Measurements from ENCODE around the gene EIF4E1B.
A peak's percentile ranks its signal among the peaks of the same experiment; 100 is the strongest.

EIF4E1B gene

GRCh38 chr5:176606875-176607274 lies 23.6 kb upstream of the EIF4E1B start:
- DNase-seq, result no peak

GRCh38 chr5:176608142-176608705 lies 22.3 kb upstream of the EIF4E1B start:
- no peak for DNase-seq

- DNase-seq, result no peak
These were observed 21.3 kb upstream of the EIF4E1B start for GRCh38 chr5:176608937-176609723.

- DNase-seq, result peak; percentile 46
These were observed 20.6 kb upstream of the EIF4E1B start, which contains the start of gene GPRIN1 for GRCh38 chr5:176609724-176610434. GPRIN1 (minus strand) TSS chr5:176610156; CDS start chr5:176599834, 10,322 bp downstream.

GRCh38 chr5:176610435-176610773 lies 20.1 kb upstream of the EIF4E1B start:
- no peak for DNase-seq

- peak; percentile 83 for DNase-seq
These were observed 19.0 kb upstream of the EIF4E1B start for GRCh38 chr5:176611435-176611834.

GRCh38 chr5:176612008-176612407 lies 18.5 kb upstream of the EIF4E1B start:
- DNase-seq, result no peak

- DNase-seq, result no peak
These were observed 17.6 kb upstream of the EIF4E1B start for GRCh38 chr5:176612855-176613254.

GRCh38 chr5:176614805-176615478 lies 15.5 kb upstream of the EIF4E1B start:
- peak; percentile 79 for DNase-seq

GRCh38 chr5:176616511-176616910 lies 14.0 kb upstream of the EIF4E1B start:
- DNase-seq, result no peak

GRCh38 chr5:176618783-176619182 lies 11.7 kb upstream of the EIF4E1B start:
- no peak for DNase-seq

GRCh38 chr5:176619203-176619568 lies 11.3 kb upstream of the EIF4E1B start:
- peak; percentile 88 for DNase-seq

GRCh38 chr5:176619569-176620332 lies 10.7 kb upstream of the EIF4E1B start:
- DNase-seq, result no peak

GRCh38 chr5:176620333-176620981 lies 10.0 kb upstream of the EIF4E1B start:
- no peak for DNase-seq

GRCh38 chr5:176621661-176622079 lies 8.8 kb upstream of the EIF4E1B start:
- DNase-seq, result no peak

GRCh38 chr5:176624142-176624541 lies 6.3 kb upstream of the EIF4E1B start:
- DNase-seq, result no peak

- DNase-seq, result no peak
These were observed 5.5 kb upstream of the EIF4E1B start for GRCh38 chr5:176624938-176625337.

- DNase-seq, result no peak
These were observed 5.0 kb upstream of the EIF4E1B start for GRCh38 chr5:176625512-176625911.

GRCh38 chr5:176625966-176626875 lies 4.3 kb upstream of the EIF4E1B start:
- no peak for DNase-seq

GRCh38 chr5:176626876-176627236 lies 3.6 kb upstream of the EIF4E1B start:
- no peak for DNase-seq

GRCh38 chr5:176627582-176627981 lies 2.9 kb upstream of the EIF4E1B start:
- DNase-seq, result no peak
